ENCODE measurements around the gene LCNL1.
"Not testable (repeated sequence)": the region's sequence is repeated elsewhere in the genome, so short reads cannot be mapped to it uniquely, and the experiment has no call there.

LCNL1 gene

GRCh38 chr9:137028263-137029057, 45.7 kb downstream of the LCNL1 start:
- DNase-seq: peak; percentile 20

- DNase-seq: peak; percentile 8
Observed at GRCh38 chr9:137029058-137029936, 46.5 kb downstream of the LCNL1 start.

GRCh38 chr9:137030006-137030405, 47.2 kb downstream of the LCNL1 start:
- no peak for DNase-seq

GRCh38 chr9:137030538-137031527, 48.0 kb downstream of the LCNL1 start:
- DNase-seq: no peak

GRCh38 chr9:137031904-137032640, 49.3 kb downstream of the LCNL1 start, which contains the start of gene FUT7:
TSS of gene FUT7 (minus strand) at chr9:137032088. CDS start at chr9:137031991, 97 bp downstream.
- DNase-seq: no peak

- no peak for DNase-seq
Observed at GRCh38 chr9:137032858-137033257, 50.1 kb downstream of the LCNL1 start.

- DNase-seq: not testable (repeated sequence)
Observed at GRCh38 chr9:137033481-137033880, 50.7 kb downstream of the LCNL1 start.

- DNase-seq: no peak
Observed at GRCh38 chr9:137034039-137034708, 51.4 kb downstream of the LCNL1 start.

- peak; percentile 76 for DNase-seq
Observed at GRCh38 chr9:137034709-137035506, 52.1 kb downstream of the LCNL1 start.

All from NCI-H1105 treated with DMSO at 0.1 percent for 48 hours (cell line).